ENCODE results near the gene CD93.

CD93 gene

GRCh38 chr20:23125159-23125558, 39.0 kb upstream of the CD93 start:
- TF ChIP-seq CTCF (IDR thresholded peaks at IDR 0.05; ENCODE audit: low read depth, low read length) = no peak
- no peak for DNase-seq (ENCODE audit: low read depth, low spot score)
- in situ Hi-C loops (cut with HindIII; ENCODE audit: low sequenced_read_pairs) = no loop called here
- no peak overlapping the region for H3K4me3 ChIP-seq (ENCODE audit: low read depth, low read length)

GRCh38 chr20:23123886-23124285, 37.8 kb upstream of the CD93 start:
- DNase-seq (ENCODE audit: low read depth, low spot score) = no peak
- TF ChIP-seq CTCF (IDR thresholded peaks at IDR 0.05; ENCODE audit: low read depth, low read length) = no peak
- in situ Hi-C loops (cut with HindIII; ENCODE audit: low sequenced_read_pairs) = no loop called here
- H3K4me3 ChIP-seq (ENCODE audit: low read depth, low read length) = no peak overlapping the region

- no peak for TF ChIP-seq CTCF (IDR thresholded peaks at IDR 0.05; ENCODE audit: low read depth, low read length)
- in situ Hi-C loops (cut with HindIII; ENCODE audit: low sequenced_read_pairs) = no loop called here
- no peak for DNase-seq (ENCODE audit: low read depth, low spot score)
Measured at GRCh38 chr20:23122796-23123655, 36.9 kb upstream of the CD93 start.

GRCh38 chr20:23122321-23122720, 36.2 kb upstream of the CD93 start:
- no peak overlapping the region for H3K4me3 ChIP-seq (ENCODE audit: low read depth, low read length)
- TF ChIP-seq CTCF (IDR thresholded peaks at IDR 0.05; ENCODE audit: low read depth, low read length) = no peak
- in situ Hi-C loops (cut with HindIII; ENCODE audit: low sequenced_read_pairs) = no loop called here
- no peak for DNase-seq (ENCODE audit: low read depth, low spot score)

More at GRCh38 chr20:23122796-23123655, 36.9 kb upstream of the CD93 start:
- no peak overlapping the region for H3K4me3 ChIP-seq (ENCODE audit: low read depth, low read length)

GRCh38 chr20:23121751-23122320, 35.7 kb upstream of the CD93 start:
- no peak for TF ChIP-seq CTCF (IDR thresholded peaks at IDR 0.05; ENCODE audit: low read depth, low read length)
- DNase-seq (ENCODE audit: low read depth, low spot score) = no peak
- in situ Hi-C loops (cut with HindIII; ENCODE audit: low sequenced_read_pairs) = no loop called here
- H3K4me3 ChIP-seq (ENCODE audit: low read depth, low read length) = no peak overlapping the region

- in situ Hi-C loops (cut with HindIII; ENCODE audit: low sequenced_read_pairs) = no loop called here
Measured at GRCh38 chr20:23120936-23121750, 35.0 kb upstream of the CD93 start.

More at GRCh38 chr20:23120936-23121750, 35.0 kb upstream of the CD93 start:
- no peak for TF ChIP-seq CTCF (IDR thresholded peaks at IDR 0.05; ENCODE audit: low read depth, low read length)
- no peak overlapping the region for H3K4me3 ChIP-seq (ENCODE audit: low read depth, low read length)
- DNase-seq (ENCODE audit: low read depth, low spot score) = no peak

All from astrocyte of the spinal cord (primary cell).